Measurements from ENCODE around the gene KIAA1755.

DNA sequence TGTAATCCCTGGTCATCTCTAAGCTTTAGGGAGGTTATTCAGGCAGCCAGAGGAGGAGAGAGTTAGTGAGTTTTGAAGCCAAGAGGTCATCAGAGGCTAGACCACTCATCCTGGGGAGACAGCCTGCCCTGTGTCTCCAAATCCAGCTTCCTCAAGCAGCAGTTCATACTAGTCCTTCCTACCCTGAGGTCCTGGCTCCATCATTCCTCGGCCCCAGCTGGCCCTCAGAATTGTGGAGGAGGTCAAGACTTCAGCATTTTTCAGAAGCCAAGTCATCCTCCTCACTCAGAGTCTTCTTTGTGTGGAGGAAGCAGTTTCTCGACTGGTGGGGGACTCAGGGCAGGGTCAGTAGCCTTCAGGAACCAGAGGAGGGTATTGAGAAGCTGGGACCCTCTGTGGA is 12.4 kb upstream of the KIAA1755 start:
- TF ChIP-seq, protein P1, sequence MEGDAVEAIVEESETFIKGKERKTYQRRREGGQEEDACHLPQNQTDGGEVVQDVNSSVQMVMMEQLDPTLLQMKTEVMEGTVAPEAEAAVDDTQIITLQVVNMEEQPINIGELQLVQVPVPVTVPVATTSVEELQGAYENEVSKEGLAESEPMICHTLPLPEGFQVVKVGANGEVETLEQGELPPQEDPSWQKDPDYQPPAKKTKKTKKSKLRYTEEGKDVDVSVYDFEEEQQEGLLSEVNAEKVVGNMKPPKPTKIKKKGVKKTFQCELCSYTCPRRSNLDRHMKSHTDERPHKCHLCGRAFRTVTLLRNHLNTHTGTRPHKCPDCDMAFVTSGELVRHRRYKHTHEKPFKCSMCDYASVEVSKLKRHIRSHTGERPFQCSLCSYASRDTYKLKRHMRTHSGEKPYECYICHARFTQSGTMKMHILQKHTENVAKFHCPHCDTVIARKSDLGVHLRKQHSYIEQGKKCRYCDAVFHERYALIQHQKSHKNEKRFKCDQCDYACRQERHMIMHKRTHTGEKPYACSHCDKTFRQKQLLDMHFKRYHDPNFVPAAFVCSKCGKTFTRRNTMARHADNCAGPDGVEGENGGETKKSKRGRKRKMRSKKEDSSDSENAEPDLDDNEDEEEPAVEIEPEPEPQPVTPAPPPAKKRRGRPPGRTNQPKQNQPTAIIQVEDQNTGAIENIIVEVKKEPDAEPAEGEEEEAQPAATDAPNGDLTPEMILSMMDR (IDR thresholded peaks at IDR 0.05): no peak
- TF ChIP-seq POLR2A (IDR thresholded peaks at IDR 0.05): no peak
